H1 (cell line): ENCODE measurements around the gene UHRF2. TPM values are rescaled to one million over a fixed set of nuclear protein-coding genes. Genes with fewer than 3 reads are reported as not detected.

ENCODE experiments used
- CTCF ChIA-PET: fragments of 300-600 bp; sonication (Branson Sonifier 250); formaldehyde crosslinking; loops from one replicate; lab custom pipeline; 2021; ENCODE audit not compliant: partially characterized antibody; lab: Charles Lee
- POLR2A ChIA-PET: fragments of 300-600 bp; sonication (Branson Sonifier 250); formaldehyde crosslinking; loops from one replicate; lab custom pipeline; 2021; ENCODE audit warnings: inconsistent platforms; ENCODE audit not compliant: partially characterized antibody; lab: Charles Lee
- DNase-seq, 2 experiments: peaks; one replicate each; pipeline versions ENCODE4 v3.0.0 to v3.0.0-alpha.2; 2010 to 2022; ENCODE audit warnings: low spot score in 2 of 2, low read depth in 1 of 2, mixed read lengths in 1 of 2
- FAIRE-seq: peaks from 2 replicates; lab custom pipeline; 2011; peaks lifted over from hg19 to GRCh38; lab: Jason Lieb, UNC
- H2AFZ ChIP-seq: 2 replicates; pipeline ENCODE4 v1.8.1; 2012; ENCODE audit warnings: low read length, inconsistent platforms
- H2AK5ac ChIP-seq: 2 replicates; pipeline ENCODE4 v1.6.1; 2013; ENCODE audit warnings: low read depth, low read length
- H2BK120ac ChIP-seq: replicated peaks from 2 replicates; pipeline ENCODE3; 2013; ENCODE audit warnings: low read depth, low read length, inconsistent platforms
- H2BK12ac ChIP-seq: 2 replicates; pipeline ENCODE4 v1.6.1; 2013; ENCODE audit warnings: low read depth, low read length
- H2BK15ac ChIP-seq: 2 replicates; pipeline ENCODE4 v1.6.1; 2013; ENCODE audit warnings: low read length
- H2BK20ac ChIP-seq: 2 replicates; pipeline ENCODE4 v1.6.1; 2013; ENCODE audit warnings: low read length
- H2BK5ac ChIP-seq: 2 replicates; pipeline ENCODE4 v1.6.1; 2013; ENCODE audit warnings: low read depth, low read length
- H3K14ac ChIP-seq: 2 replicates; pipeline ENCODE4 v1.6.1; 2013; ENCODE audit warnings: inconsistent platforms; ENCODE audit not compliant: insufficient read length
- H3K18ac ChIP-seq: 2 replicates; pipeline ENCODE4 v1.6.1; 2013; ENCODE audit warnings: low read length; ENCODE audit errors: extremely low read depth
- H3K23ac ChIP-seq: 2 replicates; pipeline ENCODE4 v1.6.1; 2013; ENCODE audit warnings: inconsistent platforms; ENCODE audit not compliant: insufficient read length
- H3K23me2 ChIP-seq: 2 replicates; pipeline ENCODE4 v1.6.1; 2013; ENCODE audit warnings: low read depth, low read length
- H3K27ac ChIP-seq: 2 replicates; pipeline ENCODE4 v1.6.1; 2011; ENCODE audit warnings: low read depth, low read length, inconsistent platforms
- H3K27me3 ChIP-seq, 4 experiments: replicated peaks in 1 of 4; 1 replicate in 1 of 4; 2 replicates in 3 of 4; pipeline versions ENCODE4 v1.6.1 to v1.8.1; 2011 to 2013; ENCODE audit warnings: low read length in 3 of 4, mild to moderate bottlenecking in 3 of 4, inconsistent platforms in 2 of 4, mixed read lengths in 2 of 4, moderate library complexity in 1 of 4; ENCODE audit not compliant: control insufficient read depth in 3 of 4, insufficient read depth in 3 of 4; ENCODE audit errors: extremely low read depth in 1 of 4
- H3K36me3 ChIP-seq, 4 experiments: 2 replicates each; pipeline versions ENCODE4 v1.6.1 to v1.8.1; 2011 to 2013; ENCODE audit warnings: mild to moderate bottlenecking in 4 of 4, low read length in 3 of 4, moderate library complexity in 2 of 4, control low read depth in 1 of 4, inconsistent platforms in 1 of 4; ENCODE audit not compliant: insufficient read depth in 4 of 4, control insufficient read depth in 2 of 4
- H3K4ac ChIP-seq: replicated peaks from 2 replicates; pipeline ENCODE3; 2013; ENCODE audit warnings: low read length, low read depth, mixed read lengths, inconsistent platforms; ENCODE audit not compliant: insufficient read length
- H3K4me1 ChIP-seq, 4 experiments: replicated peaks in 1 of 4; 1 replicate in 1 of 4; 2 replicates in 3 of 4; pipeline versions ENCODE4 v1.6.1 to v1.8.1; 2011 to 2013; ENCODE audit warnings: low read length in 3 of 4, inconsistent platforms in 2 of 4, mixed read lengths in 1 of 4; ENCODE audit not compliant: insufficient read depth in 4 of 4, control insufficient read depth in 3 of 4
- H3K4me2 ChIP-seq, 2 experiments: 2 replicates each; pipeline versions ENCODE4 v1.6.1 to v1.8.1; 2011 to 2013; ENCODE audit warnings: low read depth in 2 of 2, low read length in 2 of 2, control low read depth in 1 of 2, inconsistent platforms in 1 of 2, mild to moderate bottlenecking in 1 of 2; ENCODE audit not compliant: insufficient read depth in 1 of 2
- H3K4me3 ChIP-seq, 4 experiments: fragments of 200-600, 300-600 bp in 1 of 4; sonication (generic), shearing (Covaris generic), sonication (Bioruptor Twin) in 1 of 4; 2 replicates each; pipeline versions ENCODE4 v1.5.1 to v1.8.1; 2011 to 2016; ENCODE audit warnings: low read length in 4 of 4, low read depth in 3 of 4, control low read depth in 2 of 4, inconsistent platforms in 2 of 4, mild to moderate bottlenecking in 2 of 4, mixed read lengths in 1 of 4, moderate library complexity in 1 of 4; ENCODE audit not compliant: insufficient read depth in 2 of 4; ENCODE audit errors: extremely low read depth in 1 of 4
- H3K56ac ChIP-seq: replicated peaks from 2 replicates; pipeline ENCODE3; 2013; ENCODE audit warnings: low read depth, mild to moderate bottlenecking, mixed read lengths, low read length, inconsistent platforms; ENCODE audit not compliant: insufficient read length
- H3K79me1 ChIP-seq: 2 replicates; pipeline ENCODE4 v1.6.1; 2013; ENCODE audit warnings: low read depth, low read length, control low read depth
- H3K79me2 ChIP-seq, 2 experiments: 2 replicates each; pipeline versions ENCODE4 v1.6.1 to v1.8.1; 2012 to 2013; ENCODE audit warnings: low read length in 2 of 2, mild to moderate bottlenecking in 2 of 2, inconsistent platforms in 1 of 2; ENCODE audit not compliant: insufficient read depth in 2 of 2, control insufficient read depth in 1 of 2
- H3K9ac ChIP-seq, 4 experiments: replicated peaks in 1 of 4; 1 replicate in 1 of 4; 2 replicates in 3 of 4; pipeline versions ENCODE4 v1.6.1 to v1.8.1; 2011 to 2013; ENCODE audit warnings: low read depth in 3 of 4, low read length in 3 of 4, control low read depth in 2 of 4, mild to moderate bottlenecking in 2 of 4, moderate library complexity in 2 of 4, inconsistent platforms in 1 of 4; ENCODE audit errors: extremely low read depth in 1 of 4
- H3K9me3 ChIP-seq, 2 experiments: 2 replicates each; pipeline versions ENCODE4 v1.6.1 to v1.8.1; 2012 to 2013; ENCODE audit warnings: mild to moderate bottlenecking in 2 of 2, moderate library complexity in 2 of 2, control low read depth in 1 of 2, inconsistent platforms in 1 of 2, low read depth in 1 of 2, low read length in 1 of 2, mixed read lengths in 1 of 2; ENCODE audit not compliant: insufficient read depth in 2 of 2
- H4K20me1 ChIP-seq, 2 experiments: replicated peaks in 1 of 2; 2 replicates each; pipeline versions ENCODE3 to v1.8.1; 2011 to 2013; ENCODE audit warnings: inconsistent platforms in 2 of 2, low read length in 2 of 2, mild to moderate bottlenecking in 1 of 2; ENCODE audit not compliant: insufficient read depth in 2 of 2, control insufficient read depth in 1 of 2
- H4K5ac ChIP-seq: 2 replicates; pipeline ENCODE4 v1.6.1; 2013; ENCODE audit warnings: low read length, low read depth, mixed read lengths, inconsistent platforms; ENCODE audit not compliant: insufficient read length
- H4K8ac ChIP-seq: 2 replicates; pipeline ENCODE4 v1.8.0; 2013; ENCODE audit warnings: mild to moderate bottlenecking, moderate library complexity, low read length, inconsistent platforms; ENCODE audit not compliant: insufficient read depth; ENCODE audit errors: extremely low read depth
- H4K91ac ChIP-seq: replicated peaks from 2 replicates; pipeline ENCODE3; 2013; ENCODE audit warnings: low read length, mixed read lengths, inconsistent platforms; ENCODE audit not compliant: insufficient read length
- GTF2F1 ChIP-seq: IDR thresholded peaks from 2 replicates; pipeline ENCODE4 v1.6.1; 2012; ENCODE audit warnings: low read depth, low read length, improper control_type of control experiment, borderline replicate concordance
- NANOG ChIP-seq: IDR thresholded peaks from 2 replicates; pipeline ENCODE4 v1.6.1; 2011; ENCODE audit warnings: low read length, low read depth, mild to moderate bottlenecking, inconsistent platforms; ENCODE audit not compliant: insufficient read depth, poor library complexity, severe bottlenecking
- SP4 ChIP-seq: IDR thresholded peaks from 2 replicates; pipeline ENCODE4 v1.6.1; 2012; ENCODE audit warnings: low read length, inconsistent platforms
- TEAD4 ChIP-seq: IDR thresholded peaks from 2 replicates; pipeline ENCODE4 v1.6.1; 2012; ENCODE audit warnings: low read depth, low read length, inconsistent platforms, mixed read lengths
- WGBS, 2 experiments: shearing (Covaris generic) in 1 of 2; methylation state at CpG; one replicate each; pipeline versions ENCODE4 v1.1.6 to v1.1.7; 2013 to 2015; ENCODE audit warnings: low lambda C conversion rate in 2 of 2, mixed read lengths in 2 of 2, inconsistent platforms in 1 of 2, low coverage in 1 of 2, missing lambda C conversion rate in 1 of 2; ENCODE audit not compliant: insufficient replicate concordance in 2 of 2, insufficient coverage in 1 of 2, insufficient read length in 1 of 2; ENCODE audit errors: extremely low coverage in 1 of 2, missing lambda C conversion rate in 1 of 2; 5-methylcytosine and 5-hydroxymethylcytosine counted together
- polyA plus RNA-seq, 7 experiments: library from polyadenylated mRNA; depleted of rRNA in 3 of 7; stranded (reverse) in 5 of 7; unstranded in 2 of 7; fragments of >200 nt in 5 of 7; fragments of 200-250 nt in 2 of 7; gene quantifications; 1 replicate in 5 of 7; 2 replicates in 1 of 7; 4 replicates in 1 of 7; pipeline versions ENCODE4 v1.2.1 to v1.2.3, GENCODE V29; 2011 to 2013; ENCODE audit warnings: missing spikeins in 2 of 7, mixed read lengths in 2 of 7
- total RNA-seq: library from RNA; stranded (reverse); fragmentation: NEBNext Ultra II Directional; extraction: Animal tissue kit (Norgen Biotek cat#: 25700); gene quantifications from 2 replicates; pipeline ENCODE4 v1.2.1, GENCODE V29; 2021

Gene UHRF2
- total and polyA plus RNA-seq, 2 of the 8 experiments (the other 6 are each of a cell fraction or from before 2014, with no cell fraction given): 31.8 to 48.0 TPM

DNA sequence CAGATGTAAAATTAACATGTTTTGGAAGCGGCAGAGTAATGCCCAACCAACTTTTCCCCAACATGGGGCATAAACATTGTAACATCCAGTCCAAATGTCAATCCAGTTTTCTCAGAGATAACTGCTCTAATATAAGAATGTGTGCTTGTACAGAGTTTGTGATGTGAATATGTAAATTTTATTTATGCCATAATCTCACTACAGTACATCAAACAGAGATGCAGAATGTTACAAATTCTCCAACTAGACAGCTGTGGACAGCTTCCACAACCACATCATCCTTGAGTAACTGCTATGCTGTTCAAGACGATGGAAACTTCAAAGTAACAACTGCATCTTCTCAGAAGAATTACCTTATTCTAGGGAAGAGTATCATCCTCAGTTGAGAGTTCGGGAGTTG, 122.6 kb downstream of the UHRF2 start:
- Histone ChIP-seq H2AFZ (no peak overlapping the region), H3K4me1 (no peaks in the 10 kb centered on the region), H3K36me3 (peaks cover 0 to 18% (median 11%) of the 10 kb centered on the region in 4 experiments; a peak in 6 of 8 replicates), H3K14ac (no peak overlapping the region), H3K56ac (no peak overlapping the region), H2BK12ac (no peak overlapping the region), H3K23me2 (no peaks in the 10 kb centered on the region), H4K8ac (no peak overlapping the region), H3K79me1 (no peaks in the 10 kb centered on the region), H3K27me3 (no peaks in the 10 kb centered on the region), H2BK120ac (no peak overlapping the region), H3K79me2 (no peaks in the 10 kb centered on the region), H3K18ac (no peak overlapping the region), H2BK20ac (no peak overlapping the region), H2BK15ac (no peak overlapping the region), H3K9me3 (no peaks in the 10 kb centered on the region), H4K20me1 (no peaks in the 10 kb centered on the region), H3K9ac (no peak overlapping the region), H3K4me3 (no peak overlapping the region), H3K4ac (no peak overlapping the region)
- DNase-seq: no peak
- CTCF ChIA-PET: interaction anchor here (1.1 to 1.6 kb wide), 2 partner anchors 10 to 13 kb away, joined by 3 read pairs; no protein-coding TSS in a partner anchor
- 98% methylated on average over 3 of the region's 3 CpGs; no CpG with 5 or more reads in 1 of the 2 experiments for WGBS, 2 experiments
- no peak for TF ChIP-seq GTF2F1
- no peak for TF ChIP-seq SP4
- TF ChIP-seq TEAD4: no peak
- no peak for TF ChIP-seq NANOG
- TF ChIP-seq, all 59 proteins: peak for 0
- FAIRE-seq: no peak
- Histone ChIP-seq H3K27ac (no peak overlapping the region), H2AK5ac (no peak overlapping the region), H3K23ac (no peak overlapping the region), H3K4me2 (no peak overlapping the region), H2BK5ac (no peak overlapping the region), H4K5ac (no peak overlapping the region), H4K91ac (no peak overlapping the region)
- POLR2A ChIA-PET: no interaction called here
